ENCODE measurements around the gene TSBP1. TPM values are rescaled to one million over a fixed set of nuclear protein-coding genes. Genes with fewer than 3 reads are reported as not detected.

TSBP1 gene
- total RNA-seq, 1 experiment from 2014 or later, result not detected

DNA sequence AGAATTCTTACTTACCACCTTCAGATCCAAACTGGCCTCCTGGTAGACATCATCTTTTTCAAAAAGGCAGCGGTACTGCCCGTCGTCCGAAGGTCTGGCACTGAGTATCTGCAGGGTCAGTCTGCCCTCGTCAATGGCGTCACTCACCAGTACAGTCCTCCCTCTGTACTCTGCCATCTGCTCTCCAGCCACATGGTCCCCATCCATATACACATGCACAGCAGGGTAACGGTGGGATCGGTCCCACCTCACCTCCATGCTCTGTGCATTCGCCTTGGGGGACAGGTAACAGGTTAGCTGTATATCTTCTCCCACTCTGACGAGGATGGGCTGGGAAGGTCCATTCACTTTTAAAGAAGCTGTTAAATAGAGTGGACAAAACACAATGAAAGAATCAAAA, 24.3 kb upstream of the TSBP1 start:
- Histone ChIP-seq H3K36me3 (ENCODE audit: insufficient read depth, low read length, poor library complexity, severe bottlenecking) (no peaks in the 10 kb centered on the region), H3K9me3 (ENCODE audit: low read depth, low read length, poor library complexity, severe bottlenecking) (no peaks in the 10 kb centered on the region), H3K4me3 (ENCODE audit: low read depth, low read length, poor library complexity, severe bottlenecking) (no peak overlapping the region), H3K27me3 (replicated peaks; ENCODE audit: insufficient read depth, low read depth, low read length, poor library complexity) (no peaks in the 10 kb centered on the region), H3K27ac (ENCODE audit: low read depth, low read length, poor library complexity, severe bottlenecking) (no peak overlapping the region), H3K4me1 (ENCODE audit: insufficient read depth, low read length, poor library complexity, severe bottlenecking) (no peaks in the 10 kb centered on the region)
- ChIA-PET CTCF (no interaction called here), POLR2A (ENCODE audit: low non-redundant PET) (no interaction called here)
- TF ChIP-seq EZH2 (IDR thresholded peaks at IDR 0.05; ENCODE audit: borderline replicate concordance, low read depth, low read length, poor library complexity, severe bottlenecking), result no peak
- TF ChIP-seq, protein P1, sequence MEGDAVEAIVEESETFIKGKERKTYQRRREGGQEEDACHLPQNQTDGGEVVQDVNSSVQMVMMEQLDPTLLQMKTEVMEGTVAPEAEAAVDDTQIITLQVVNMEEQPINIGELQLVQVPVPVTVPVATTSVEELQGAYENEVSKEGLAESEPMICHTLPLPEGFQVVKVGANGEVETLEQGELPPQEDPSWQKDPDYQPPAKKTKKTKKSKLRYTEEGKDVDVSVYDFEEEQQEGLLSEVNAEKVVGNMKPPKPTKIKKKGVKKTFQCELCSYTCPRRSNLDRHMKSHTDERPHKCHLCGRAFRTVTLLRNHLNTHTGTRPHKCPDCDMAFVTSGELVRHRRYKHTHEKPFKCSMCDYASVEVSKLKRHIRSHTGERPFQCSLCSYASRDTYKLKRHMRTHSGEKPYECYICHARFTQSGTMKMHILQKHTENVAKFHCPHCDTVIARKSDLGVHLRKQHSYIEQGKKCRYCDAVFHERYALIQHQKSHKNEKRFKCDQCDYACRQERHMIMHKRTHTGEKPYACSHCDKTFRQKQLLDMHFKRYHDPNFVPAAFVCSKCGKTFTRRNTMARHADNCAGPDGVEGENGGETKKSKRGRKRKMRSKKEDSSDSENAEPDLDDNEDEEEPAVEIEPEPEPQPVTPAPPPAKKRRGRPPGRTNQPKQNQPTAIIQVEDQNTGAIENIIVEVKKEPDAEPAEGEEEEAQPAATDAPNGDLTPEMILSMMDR (conservative IDR thresholded peaks at IDR 0.05; ENCODE audit: low read depth, low read length), result no peak
- no TSS peak for BruUV-seq (replicated peaks)
- intact Hi-C loops (cut with micrococcal nuclease; ENCODE audit: unreplicated experiment), result no loop called here
- no peak for DNase-seq (ENCODE audit: low spot score)

DNA sequence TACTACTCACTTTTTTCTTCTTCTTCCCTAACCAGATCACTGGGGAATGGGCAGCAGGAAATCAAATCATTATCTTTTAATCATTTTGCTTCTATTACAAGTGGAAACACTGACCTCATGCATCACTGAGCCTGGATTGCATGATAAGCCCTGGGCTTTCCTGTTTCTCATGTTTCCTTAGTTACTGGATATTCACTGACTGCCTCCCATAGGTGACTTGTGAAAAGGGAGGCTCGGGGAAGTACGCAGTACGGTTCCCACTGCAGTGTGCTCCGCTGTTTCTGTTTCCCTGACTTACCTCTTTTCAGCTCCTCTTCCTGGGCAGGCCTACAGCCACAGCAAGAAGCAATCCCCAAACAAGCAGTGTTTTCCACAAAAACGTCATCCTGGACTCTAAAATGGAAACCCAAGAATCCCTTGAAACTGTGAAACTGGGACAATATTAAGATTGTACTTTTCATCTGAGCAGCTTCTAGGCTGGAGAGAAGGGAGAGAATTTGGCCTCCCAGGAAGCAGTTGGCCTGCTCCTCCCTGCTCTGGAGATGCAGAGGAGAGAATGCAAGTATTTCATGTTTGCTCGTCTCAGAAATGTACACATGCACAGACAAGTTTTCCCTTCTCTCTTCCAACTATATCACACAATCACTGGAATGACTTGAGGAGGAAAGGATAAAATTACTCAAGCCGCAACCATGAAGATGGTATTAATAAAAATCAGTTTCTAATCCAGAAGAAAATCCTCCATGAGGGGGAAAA, 22.1 kb upstream of the TSBP1 start:
- TF ChIP-seq, protein P1 (conservative IDR thresholded peaks at IDR 0.05; ENCODE audit: low read depth, low read length), result 0 out of 2 replicates have a peak, but pooled peaks have one; percentile 17
- no peak for TF ChIP-seq EZH2 (IDR thresholded peaks at IDR 0.05; ENCODE audit: borderline replicate concordance, low read depth, low read length, poor library complexity, severe bottlenecking)
- Histone ChIP-seq H3K36me3 (ENCODE audit: insufficient read depth, low read length, poor library complexity, severe bottlenecking) (no peaks in the 10 kb centered on the region), H3K4me1 (ENCODE audit: insufficient read depth, low read length, poor library complexity, severe bottlenecking) (no peaks in the 10 kb centered on the region), H3K27ac (ENCODE audit: low read depth, low read length, poor library complexity, severe bottlenecking) (no peak overlapping the region), H3K9me3 (ENCODE audit: low read depth, low read length, poor library complexity, severe bottlenecking) (no peaks in the 10 kb centered on the region), H3K4me3 (ENCODE audit: low read depth, low read length, poor library complexity, severe bottlenecking) (no peak overlapping the region), H3K27me3 (replicated peaks; ENCODE audit: insufficient read depth, low read depth, low read length, poor library complexity) (no peaks in the 10 kb centered on the region)
- peak; percentile 61 for DNase-seq (ENCODE audit: low spot score)
- no TSS peak for BruUV-seq (replicated peaks)
- CTCF ChIA-PET, result no interaction called here
- POLR2A ChIA-PET (ENCODE audit: low non-redundant PET), result interaction anchor here (0.6 kb wide), 1 partner anchor 10 kb away, joined by 3 read pairs; no protein-coding TSS in a partner anchor
- intact Hi-C loops (cut with micrococcal nuclease; ENCODE audit: unreplicated experiment), result no loop called here

DNA sequence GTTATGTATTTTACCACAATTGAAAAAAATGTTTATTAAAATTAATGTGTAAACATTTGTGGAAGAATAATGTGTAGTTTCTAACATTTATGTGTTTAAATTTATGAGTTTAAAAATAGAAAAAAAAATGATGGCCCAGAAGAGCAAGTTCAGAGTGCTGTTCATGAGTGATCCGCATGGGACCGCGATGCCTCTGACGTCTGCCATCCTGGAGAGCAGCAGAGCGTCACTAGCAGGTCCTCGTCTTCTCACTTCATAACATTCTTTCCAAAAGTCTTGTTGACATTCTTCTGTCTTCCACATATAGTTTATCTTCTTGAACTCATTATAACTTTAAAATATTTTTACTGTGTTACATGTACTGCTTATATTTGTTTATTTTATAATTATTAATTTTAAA, 19.8 kb upstream of the TSBP1 start:
- no peaks in the 10 kb centered on the region for H3K4me1 ChIP-seq (ENCODE audit: insufficient read depth, low read length, poor library complexity, severe bottlenecking)
- intact Hi-C loops (cut with micrococcal nuclease; ENCODE audit: unreplicated experiment), result no loop called here
- no peak for DNase-seq (ENCODE audit: low spot score)
- H3K27ac ChIP-seq (ENCODE audit: low read depth, low read length, poor library complexity, severe bottlenecking), result no peak overlapping the region
- no peaks in the 10 kb centered on the region for H3K36me3 ChIP-seq (ENCODE audit: insufficient read depth, low read length, poor library complexity, severe bottlenecking)
- ChIA-PET POLR2A (ENCODE audit: low non-redundant PET) (no interaction called here), CTCF (no interaction called here)
- H3K4me3 ChIP-seq (ENCODE audit: low read depth, low read length, poor library complexity, severe bottlenecking), result no peak overlapping the region
- TF ChIP-seq, protein P1 (conservative IDR thresholded peaks at IDR 0.05; ENCODE audit: low read depth, low read length), result no peak
- no peak for TF ChIP-seq EZH2 (IDR thresholded peaks at IDR 0.05; ENCODE audit: borderline replicate concordance, low read depth, low read length, poor library complexity, severe bottlenecking)
- BruUV-seq (replicated peaks), result no TSS peak
- no peaks in the 10 kb centered on the region for H3K27me3 ChIP-seq (replicated peaks; ENCODE audit: insufficient read depth, low read depth, low read length, poor library complexity)
- no peaks in the 10 kb centered on the region for H3K9me3 ChIP-seq (ENCODE audit: low read depth, low read length, poor library complexity, severe bottlenecking)

All from A673 (cell line).